Measurements from ENCODE around the gene HOXB4. TPM values are rescaled to one million over a fixed set of nuclear protein-coding genes. Genes with fewer than 3 reads are reported as not detected.
A peak's percentile ranks its signal among the peaks of the same experiment; 100 is the strongest.

Gene HOXB4
- total RNA-seq, 1 experiment from 2014 or later: 0.04 TPM

DNA sequence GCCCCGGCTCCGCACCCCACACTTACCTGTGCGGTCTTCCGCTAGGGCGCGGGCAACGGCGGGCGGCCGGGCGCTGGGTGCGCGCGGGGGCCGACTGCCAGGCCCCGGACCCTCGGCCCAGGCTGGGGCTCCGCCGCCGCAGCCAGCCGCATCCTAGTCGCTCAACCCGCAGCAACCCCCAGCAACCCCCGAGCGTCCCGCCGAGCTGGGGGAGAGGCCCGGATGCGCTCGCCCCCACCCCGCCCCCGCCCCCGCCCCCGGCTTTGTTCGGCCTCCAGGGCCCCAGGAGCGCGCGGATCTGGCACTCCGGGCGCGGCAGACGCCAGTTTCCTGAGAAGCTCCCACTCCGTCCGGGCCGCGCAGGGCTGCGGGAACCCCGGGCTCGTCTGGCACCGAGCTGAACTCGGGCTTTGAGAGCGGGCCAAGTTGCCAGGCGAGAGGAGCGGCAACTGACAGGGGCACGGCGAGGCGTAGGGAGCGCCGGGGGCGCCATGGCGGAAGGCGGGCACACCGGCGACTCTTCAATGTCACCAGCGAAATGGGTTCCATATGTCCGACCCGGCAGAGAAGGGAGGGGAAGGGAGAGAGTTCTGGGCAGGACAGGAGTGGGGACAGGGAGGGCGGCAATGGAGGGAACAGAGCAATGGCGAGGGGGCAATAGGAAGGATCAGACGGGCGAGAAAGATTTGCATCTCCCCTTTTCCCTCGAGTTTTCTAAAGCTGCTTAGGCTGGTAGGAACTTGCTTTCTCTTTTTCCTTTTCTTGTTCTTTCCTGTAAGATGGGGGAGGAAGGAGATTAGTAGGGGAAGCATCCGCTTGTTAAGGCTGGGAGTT is 13.7 kb downstream of the HOXB4 start:
- peak; percentile 17 for ATAC-seq
- Mint-ChIP-seq H3K4me3 (peak overlapping the region; percentile 45), H3K27me3 (ENCODE audit: low read depth) (peaks cover 47% of the 10 kb centered on the region; the same call in 1 of the 2 replicates), H3K36me3 (no peaks in the 10 kb centered on the region), H3K9me3 (no peaks in the 10 kb centered on the region), H3K27ac (no peak overlapping the region), H3K4me1 (peaks cover 32% of the 10 kb centered on the region)
- DNase-seq (ENCODE audit: low spot score): no peak
- TF ChIP-seq, protein P1, sequence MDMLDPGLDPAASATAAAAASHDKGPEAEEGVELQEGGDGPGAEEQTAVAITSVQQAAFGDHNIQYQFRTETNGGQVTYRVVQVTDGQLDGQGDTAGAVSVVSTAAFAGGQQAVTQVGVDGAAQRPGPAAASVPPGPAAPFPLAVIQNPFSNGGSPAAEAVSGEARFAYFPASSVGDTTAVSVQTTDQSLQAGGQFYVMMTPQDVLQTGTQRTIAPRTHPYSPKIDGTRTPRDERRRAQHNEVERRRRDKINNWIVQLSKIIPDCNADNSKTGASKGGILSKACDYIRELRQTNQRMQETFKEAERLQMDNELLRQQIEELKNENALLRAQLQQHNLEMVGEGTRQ (CRISPR knock-in tag; IDR thresholded peaks at IDR 0.05): no peak
- no peak for TF ChIP-seq ZNF532 (CRISPR knock-in tag; IDR thresholded peaks at IDR 0.05; ENCODE audit: borderline replicate concordance)
- TF ChIP-seq ZNF317 (CRISPR knock-in tag; IDR thresholded peaks at IDR 0.05; ENCODE audit: borderline replicate concordance, low read depth): no peak
- TF ChIP-seq NR2C2 (CRISPR knock-in tag; IDR thresholded peaks at IDR 0.05): no peak
- no peak for TF ChIP-seq PREB (CRISPR knock-in tag; IDR thresholded peaks at IDR 0.05; ENCODE audit: borderline replicate concordance)
- ChIA-PET POLR2A (no interaction called here), CTCF (interaction anchor here (1.0 to 2.3 kb wide), 5 partner anchors 17 to 72 kb away, joined by 3 to 8 read pairs (median 4); no protein-coding TSS in a partner anchor)

GRCh38 chr17:48563867-48564187 is 14.3 kb downstream of the HOXB4 start:
- Mint-ChIP-seq H3K4me1 (peaks cover 34% of the 10 kb centered on the region), H3K27ac (no peak overlapping the region), H3K4me3 (peak overlapping the region; percentile 39), H3K36me3 (no peaks in the 10 kb centered on the region), H3K27me3 (ENCODE audit: low read depth) (peaks cover 53% of the 10 kb centered on the region; the same call in 1 of the 2 replicates), H3K9me3 (no peaks in the 10 kb centered on the region)
- DNase-seq (ENCODE audit: low spot score) (no peak), ATAC-seq (no peak)
- CTCF ChIA-PET: interaction anchor here (0.7 to 2.3 kb wide), 7 partner anchors 17 to 73 kb away, joined by 3 to 8 read pairs (median 4); no protein-coding TSS in a partner anchor
- POLR2A ChIA-PET: interaction anchor here (0.8 kb wide), 1 partner anchor 9 kb away, joined by 3 read pairs; no protein-coding TSS in a partner anchor
- TF ChIP-seq PREB (CRISPR knock-in tag; IDR thresholded peaks at IDR 0.05; ENCODE audit: borderline replicate concordance) (no peak), PRRX2 (CRISPR knock-in tag; IDR thresholded peaks at IDR 0.05) (no peak), ETV6 (CRISPR knock-in tag; IDR thresholded peaks at IDR 0.05) (no peak), ZNF532 (CRISPR knock-in tag; IDR thresholded peaks at IDR 0.05; ENCODE audit: borderline replicate concordance) (no peak), NFATC4 (CRISPR knock-in tag; IDR thresholded peaks at IDR 0.05) (no peak), OVOL2 (CRISPR knock-in tag; IDR thresholded peaks at IDR 0.05; ENCODE audit: borderline replicate concordance) (no peak), SP1 (CRISPR knock-in tag; conservative IDR thresholded peaks at IDR 0.05) (no peak), FOXP1 (CRISPR knock-in tag; IDR thresholded peaks at IDR 0.05; ENCODE audit: borderline replicate concordance) (no peak), ATF6 (CRISPR knock-in tag; IDR thresholded peaks at IDR 0.05) (no peak), ZNF263 (CRISPR knock-in tag; IDR thresholded peaks at IDR 0.05; ENCODE audit: low read depth) (no peak), STAT6 (CRISPR knock-in tag; conservative IDR thresholded peaks at IDR 0.05; ENCODE audit: low read depth) (no peak)
